Activated CD4-positive, alpha-beta T cell treated with anti-CD3 and anti-CD28 coated beads, Interleukin-2, amount 10 ng/mL, durations not matched to agents 24 days and 14 days (primary cell): ENCODE data around the gene WNK1. TPM values are rescaled to one million over a fixed set of nuclear protein-coding genes. Genes with fewer than 3 reads are reported as not detected.

Experiments
- DNase-seq: peaks from one replicate; pipeline ENCODE4 v3.0.0; 2022
- H3K27ac Mint-ChIP-seq: one replicate; pipeline ENCODE4 v1.8.0; 2022; ENCODE audit warnings: mild to moderate bottlenecking, mixed read lengths
- H3K27me3 Mint-ChIP-seq: one replicate; pipeline ENCODE4 v1.8.0; 2022; ENCODE audit warnings: mixed read lengths
- H3K36me3 Mint-ChIP-seq: one replicate; pipeline ENCODE4 v1.8.0; 2022; ENCODE audit warnings: low read depth, mild to moderate bottlenecking, mixed read lengths
- H3K4me1 Mint-ChIP-seq: one replicate; pipeline ENCODE4 v1.8.0; 2021; ENCODE audit warnings: mixed read lengths
- H3K4me3 Mint-ChIP-seq: one replicate; pipeline ENCODE4 v1.8.0; 2022; ENCODE audit warnings: mild to moderate bottlenecking, moderate library complexity, mixed read lengths
- H3K9me3 Mint-ChIP-seq: one replicate; pipeline ENCODE4 v1.8.0; 2021; ENCODE audit warnings: mixed read lengths
- intact Hi-C: fragments of 100-400 bp; cut with micrococcal nuclease; formaldehyde crosslinking; loops from one replicate; pipeline ENCODE4 v1.15.1; 2023
- total RNA-seq: library from RNA; stranded (reverse); gene quantifications from 2 replicates; pipeline ENCODE4 v1.2.3, GENCODE V29; 2022

Gene WNK1
- total RNA-seq, 1 donor from 2014 or later = 156 TPM

- Mint-ChIP-seq H3K27me3 (no peaks in the 10 kb centered on the region), H3K27ac (no peak overlapping the region), H3K4me3 (no peak overlapping the region), H3K36me3 (peaks cover 44% of the 10 kb centered on the region), H3K9me3 (no peaks in the 10 kb centered on the region), H3K4me1 (no peaks in the 10 kb centered on the region)
- intact Hi-C loops = no loop called here
- DNase-seq = peak; percentile 11
Observed at GRCh38 chr12:894226-894625, 141.8 kb downstream of the WNK1 start.

- Mint-ChIP-seq H3K4me3 (no peak overlapping the region), H3K27ac (no peak overlapping the region), H3K27me3 (no peaks in the 10 kb centered on the region), H3K9me3 (no peaks in the 10 kb centered on the region), H3K36me3 (peaks cover 49% of the 10 kb centered on the region), H3K4me1 (no peaks in the 10 kb centered on the region)
- intact Hi-C loops = no loop called here
- DNase-seq = no peak
Observed at GRCh38 chr12:896031-896430, 143.7 kb downstream of the WNK1 start.

GRCh38 chr12:897386-897785 is 145.0 kb downstream of the WNK1 start:
- intact Hi-C loops = no loop called here
- Mint-ChIP-seq H3K9me3 (no peaks in the 10 kb centered on the region), H3K4me3 (no peak overlapping the region), H3K27ac (no peak overlapping the region), H3K27me3 (no peaks in the 10 kb centered on the region), H3K4me1 (no peaks in the 10 kb centered on the region), H3K36me3 (peaks cover 55% of the 10 kb centered on the region)
- no peak for DNase-seq

- no peaks in the 10 kb centered on the region for H3K27me3 Mint-ChIP-seq
- no peak overlapping the region for H3K4me3 Mint-ChIP-seq
- no peak overlapping the region for H3K27ac Mint-ChIP-seq
- peaks cover 69% of the 10 kb centered on the region for H3K36me3 Mint-ChIP-seq
- no peak for DNase-seq
- intact Hi-C loops = no loop called here
- no peaks in the 10 kb centered on the region for H3K9me3 Mint-ChIP-seq
- H3K4me1 Mint-ChIP-seq = peaks cover 27% of the 10 kb centered on the region
Observed at GRCh38 chr12:902581-902980, 150.2 kb downstream of the WNK1 start.

GRCh38 chr12:903055-903454 is 150.7 kb downstream of the WNK1 start:
- no peak for DNase-seq
- H3K4me1 Mint-ChIP-seq = peaks cover 27% of the 10 kb centered on the region
- intact Hi-C loops = no loop called here
- no peaks in the 10 kb centered on the region for H3K9me3 Mint-ChIP-seq
- no peaks in the 10 kb centered on the region for H3K27me3 Mint-ChIP-seq
- H3K4me3 Mint-ChIP-seq = no peak overlapping the region
- peak overlapping the region; percentile 14 for H3K27ac Mint-ChIP-seq
- peaks cover 69% of the 10 kb centered on the region for H3K36me3 Mint-ChIP-seq

GRCh38 chr12:904010-904414 is 151.6 kb downstream of the WNK1 start:
- Mint-ChIP-seq H3K27me3 (no peaks in the 10 kb centered on the region), H3K4me3 (no peak overlapping the region), H3K9me3 (no peaks in the 10 kb centered on the region), H3K4me1 (peaks cover 27% of the 10 kb centered on the region), H3K36me3 (peaks cover 73% of the 10 kb centered on the region), H3K27ac (peak overlapping the region; percentile 38)
- DNase-seq = no peak
- intact Hi-C loops = no loop called here

- DNase-seq = peak; percentile 70
- Mint-ChIP-seq H3K27ac (peak overlapping the region; percentile 68), H3K36me3 (peaks cover 75% of the 10 kb centered on the region), H3K4me3 (peak overlapping the region; percentile 1), H3K4me1 (peaks cover 27% of the 10 kb centered on the region), H3K27me3 (no peaks in the 10 kb centered on the region), H3K9me3 (no peaks in the 10 kb centered on the region)
- intact Hi-C loops = loop anchor here (1.0 kb wide), 1 partner anchor 44 kb away; the partner anchor contains the start of gene RAD52
Observed at GRCh38 chr12:905261-906031, 153.1 kb downstream of the WNK1 start.

- no peak for DNase-seq
- Mint-ChIP-seq H3K27ac (peak overlapping the region; percentile 68), H3K36me3 (peaks cover 71% of the 10 kb centered on the region), H3K4me1 (peaks cover 27% of the 10 kb centered on the region), H3K4me3 (peak overlapping the region; percentile 1), H3K27me3 (no peaks in the 10 kb centered on the region), H3K9me3 (no peaks in the 10 kb centered on the region)
- intact Hi-C loops = no loop called here
Observed at GRCh38 chr12:906062-906585, 153.7 kb downstream of the WNK1 start.

GRCh38 chr12:907413-908185 is 155.2 kb downstream of the WNK1 start:
- H3K27ac Mint-ChIP-seq = no peak overlapping the region
- H3K4me3 Mint-ChIP-seq = no peak overlapping the region
- no peaks in the 10 kb centered on the region for H3K9me3 Mint-ChIP-seq
- H3K36me3 Mint-ChIP-seq = peaks cover 59% of the 10 kb centered on the region
- peaks cover 27% of the 10 kb centered on the region for H3K4me1 Mint-ChIP-seq
- no peaks in the 10 kb centered on the region for H3K27me3 Mint-ChIP-seq
- DNase-seq = no peak
- intact Hi-C loops = no loop called here

GRCh38 chr12:909861-910260 is 157.5 kb downstream of the WNK1 start:
- intact Hi-C loops = no loop called here
- DNase-seq = no peak
- peak overlapping the region; percentile 45 for H3K27ac Mint-ChIP-seq
- H3K4me3 Mint-ChIP-seq = no peak overlapping the region
- H3K27me3 Mint-ChIP-seq = no peaks in the 10 kb centered on the region
- H3K36me3 Mint-ChIP-seq = peaks cover 60% of the 10 kb centered on the region
- peaks cover 19% of the 10 kb centered on the region for H3K4me1 Mint-ChIP-seq
- H3K9me3 Mint-ChIP-seq = no peaks in the 10 kb centered on the region

GRCh38 chr12:910416-910815 is 158.0 kb downstream of the WNK1 start:
- H3K27ac Mint-ChIP-seq = no peak overlapping the region
- peaks cover 20% of the 10 kb centered on the region for H3K4me1 Mint-ChIP-seq
- H3K36me3 Mint-ChIP-seq = peaks cover 64% of the 10 kb centered on the region
- no peak for DNase-seq
- H3K27me3 Mint-ChIP-seq = no peaks in the 10 kb centered on the region
- intact Hi-C loops = no loop called here
- H3K4me3 Mint-ChIP-seq = no peak overlapping the region
- H3K9me3 Mint-ChIP-seq = no peaks in the 10 kb centered on the region

GRCh38 chr12:911191-911826 is 158.9 kb downstream of the WNK1 start:
- H3K36me3 Mint-ChIP-seq = peaks cover 62% of the 10 kb centered on the region
- no peak overlapping the region for H3K4me3 Mint-ChIP-seq
- peaks cover 16% of the 10 kb centered on the region for H3K4me1 Mint-ChIP-seq
- H3K27me3 Mint-ChIP-seq = no peaks in the 10 kb centered on the region
- no peaks in the 10 kb centered on the region for H3K9me3 Mint-ChIP-seq
- no peak for DNase-seq
- intact Hi-C loops = no loop called here
- H3K27ac Mint-ChIP-seq = no peak overlapping the region

GRCh38 chr12:912466-913235 is 160.3 kb downstream of the WNK1 start:
- peaks cover 63% of the 10 kb centered on the region for H3K36me3 Mint-ChIP-seq
- intact Hi-C loops = no loop called here
- H3K27ac Mint-ChIP-seq = no peak overlapping the region

More at GRCh38 chr12:912466-913235, 160.3 kb downstream of the WNK1 start:
- Mint-ChIP-seq H3K4me1 (peaks cover 16% of the 10 kb centered on the region), H3K4me3 (no peak overlapping the region), H3K9me3 (no peaks in the 10 kb centered on the region), H3K27me3 (no peaks in the 10 kb centered on the region)
- DNase-seq = no peak
